HS-27A (cell line): Measurements from ENCODE around the gene TCF20.

Experiments used
- DNase-seq: peaks from one replicate; pipeline ENCODE4 v3.0.0-alpha.2; 2012; ENCODE audit warnings: low read depth, missing footprints

The TCF20 gene

DNA sequence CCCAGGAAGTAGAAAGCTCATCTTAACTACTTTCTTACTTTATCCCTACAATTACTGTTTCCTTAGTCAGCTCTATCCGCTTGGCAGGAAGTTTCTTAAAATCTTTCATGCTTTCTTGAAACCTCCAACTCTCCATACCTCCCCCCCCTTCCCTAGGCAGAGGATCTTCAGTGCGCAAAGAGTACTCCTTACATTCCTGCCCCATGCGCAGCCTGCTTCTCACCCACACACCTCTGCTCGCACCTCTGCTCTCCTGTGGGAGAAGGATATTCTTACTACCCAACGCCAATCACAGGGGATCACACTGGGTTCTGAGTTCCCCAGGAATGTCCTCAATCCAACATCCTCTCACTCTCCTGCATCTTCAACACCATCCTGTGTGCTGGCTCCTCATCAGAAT, 12.3 kb downstream of the TCF20 start:
- no peak for DNase-seq

DNA sequence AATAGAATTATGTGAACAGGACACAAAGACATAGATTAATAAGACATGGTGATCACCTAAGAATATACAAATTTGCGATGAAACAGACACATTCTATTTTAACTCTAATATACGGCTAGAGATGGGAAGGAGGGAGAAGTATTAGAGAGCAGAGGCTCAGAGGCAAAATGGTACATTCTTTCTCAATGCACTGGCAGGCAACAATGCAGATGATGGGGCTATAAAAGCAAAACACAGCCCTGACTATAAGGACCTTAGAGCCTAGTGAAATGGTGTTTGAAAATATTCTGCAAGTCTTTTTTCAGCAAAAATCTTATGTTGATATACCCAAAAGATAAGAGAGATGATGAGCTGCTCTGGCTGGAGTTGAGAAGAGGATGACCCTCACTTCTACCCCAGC, 13.1 kb downstream of the TCF20 start:
- no peak for DNase-seq

DNA sequence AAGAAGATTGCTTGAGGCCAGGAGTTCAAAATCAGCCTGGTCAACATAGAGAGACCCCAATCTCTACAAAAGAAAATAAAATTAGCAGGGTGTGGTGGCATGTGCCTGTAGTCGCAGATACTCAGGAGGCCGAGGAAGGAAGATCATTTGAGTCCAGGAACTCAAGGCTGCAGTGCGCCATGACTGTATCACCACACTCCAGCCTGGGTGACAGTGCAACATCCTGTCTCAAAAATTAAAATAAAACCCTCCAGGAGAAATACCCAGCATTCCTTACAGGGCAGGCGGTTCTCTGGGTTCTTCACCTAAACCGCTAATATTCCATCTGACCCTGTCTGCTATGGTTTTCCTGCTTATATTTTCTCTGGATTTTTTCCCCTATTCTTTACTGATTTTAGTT, 13.5 kb downstream of the TCF20 start:
- DNase-seq = no peak

GRCh38 chr22:42256220-42256619, 14.2 kb downstream of the TCF20 start:
- DNase-seq = no peak

- DNase-seq = no peak
Observed at GRCh38 chr22:42249831-42250230, 20.6 kb downstream of the TCF20 start.

DNA sequence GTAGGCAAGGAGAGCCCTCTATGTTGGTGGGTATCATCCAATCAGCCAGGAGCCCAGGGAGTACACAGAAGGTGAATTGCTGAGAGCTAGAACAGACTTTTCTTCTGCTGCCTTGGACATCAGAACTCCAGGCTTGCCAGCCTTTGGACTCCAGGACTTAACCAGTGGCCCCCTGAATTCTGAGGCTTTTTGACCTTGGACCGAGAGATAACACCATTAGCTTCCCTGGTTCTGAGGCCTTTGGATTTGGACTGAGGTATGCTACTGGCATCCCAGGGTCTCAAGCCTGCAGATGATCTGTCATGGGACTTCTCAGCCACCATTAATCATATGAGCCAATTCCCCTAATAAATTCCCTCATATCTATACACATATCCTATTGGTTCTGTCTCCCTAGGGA, 21.5 kb downstream of the TCF20 start:
- no peak for DNase-seq

DNA sequence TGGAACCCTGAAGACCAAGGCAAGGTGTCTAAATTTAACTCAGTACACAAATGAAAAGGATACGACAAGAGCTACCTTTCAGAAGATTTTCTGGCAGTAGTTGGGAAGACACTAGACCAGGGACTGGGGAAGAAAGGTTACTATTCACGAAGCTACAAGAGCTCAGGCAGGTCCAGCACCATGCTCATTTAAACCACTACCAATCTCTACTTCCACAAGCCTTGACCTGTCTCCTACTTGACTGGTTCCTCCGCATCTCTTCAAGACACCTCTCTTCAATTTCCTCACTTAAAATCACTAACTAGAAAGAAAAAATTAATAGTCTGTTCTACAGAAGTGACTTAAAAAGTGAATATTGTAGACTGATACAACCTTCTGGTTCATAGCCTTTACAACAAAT, 22.9 kb downstream of the TCF20 start:
- no peak for DNase-seq

DNA sequence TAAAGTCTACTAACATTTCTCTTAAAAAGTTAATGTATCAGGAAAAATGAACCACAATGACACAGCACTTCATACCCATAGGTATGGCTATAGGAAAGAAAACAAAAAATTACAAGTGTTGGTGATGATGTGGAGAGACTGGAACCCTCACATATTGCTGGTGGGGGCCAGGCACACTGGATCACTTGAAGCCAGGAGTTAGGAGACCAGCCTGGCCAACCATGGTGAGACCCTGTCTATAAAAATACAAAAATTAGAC, 26.7 kb downstream of the TCF20 start:
- no peak for DNase-seq

DNA sequence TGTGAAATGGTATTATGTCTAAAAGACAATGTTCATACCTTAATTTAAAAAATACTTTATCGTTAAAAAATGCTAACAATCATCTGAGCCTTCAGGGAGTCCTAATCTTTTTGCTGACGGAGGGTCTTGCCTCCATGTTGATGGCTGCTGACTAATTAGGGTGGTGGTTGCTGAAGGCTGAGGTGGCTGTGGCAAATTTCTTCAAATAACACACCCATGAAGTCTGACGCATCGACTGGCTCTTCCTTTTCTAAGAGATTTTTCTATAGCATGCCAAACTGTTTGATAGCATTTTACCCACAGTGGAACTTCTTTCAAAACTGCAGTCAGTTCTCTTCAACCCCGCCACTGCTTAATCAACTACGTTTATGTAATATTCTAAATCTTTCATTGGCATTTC, 33.6 kb downstream of the TCF20 start:
- DNase-seq = no peak

DNA sequence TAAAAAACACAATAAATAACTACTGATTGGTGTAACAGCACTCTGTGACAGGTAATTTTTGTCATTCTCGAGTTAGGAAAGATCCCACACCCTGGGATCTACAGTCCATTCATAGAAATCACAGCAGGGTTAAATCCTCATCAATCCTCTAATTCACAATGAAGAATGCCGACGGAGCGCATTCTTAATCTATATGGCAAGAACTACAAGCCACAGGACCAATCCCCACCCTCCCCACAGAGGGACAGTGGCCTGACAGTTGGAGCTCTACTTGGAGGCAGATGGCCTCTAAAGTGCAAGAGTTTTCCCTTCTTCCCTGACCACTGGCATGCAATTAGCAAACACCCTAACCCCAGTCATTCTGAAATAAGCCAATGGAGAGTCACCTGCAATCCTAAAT, 34.2 kb downstream of the TCF20 start:
- no peak for DNase-seq

DNA sequence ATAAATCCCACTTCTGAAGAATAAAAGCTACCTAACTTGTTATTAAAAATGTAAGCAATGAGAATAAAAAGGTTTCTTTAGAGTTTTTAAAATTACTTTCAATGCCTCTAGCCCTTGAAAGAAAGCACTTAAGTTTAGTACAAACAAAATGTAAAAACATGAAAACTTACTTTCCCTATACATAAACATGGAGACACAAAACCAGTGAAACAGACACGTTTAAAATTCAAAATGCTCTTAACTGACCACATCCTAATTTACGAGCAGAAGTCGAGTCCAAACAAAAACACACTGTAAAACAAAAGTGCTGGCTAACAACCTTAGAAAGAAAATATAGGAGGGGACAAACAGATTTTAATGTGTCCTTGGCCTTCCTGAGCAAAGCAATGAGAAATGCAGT, 36.6 kb downstream of the TCF20 start:
- DNase-seq = no peak

- no peak for DNase-seq
Observed at GRCh38 chr22:42231929-42232328, 38.5 kb downstream of the TCF20 start.

DNA sequence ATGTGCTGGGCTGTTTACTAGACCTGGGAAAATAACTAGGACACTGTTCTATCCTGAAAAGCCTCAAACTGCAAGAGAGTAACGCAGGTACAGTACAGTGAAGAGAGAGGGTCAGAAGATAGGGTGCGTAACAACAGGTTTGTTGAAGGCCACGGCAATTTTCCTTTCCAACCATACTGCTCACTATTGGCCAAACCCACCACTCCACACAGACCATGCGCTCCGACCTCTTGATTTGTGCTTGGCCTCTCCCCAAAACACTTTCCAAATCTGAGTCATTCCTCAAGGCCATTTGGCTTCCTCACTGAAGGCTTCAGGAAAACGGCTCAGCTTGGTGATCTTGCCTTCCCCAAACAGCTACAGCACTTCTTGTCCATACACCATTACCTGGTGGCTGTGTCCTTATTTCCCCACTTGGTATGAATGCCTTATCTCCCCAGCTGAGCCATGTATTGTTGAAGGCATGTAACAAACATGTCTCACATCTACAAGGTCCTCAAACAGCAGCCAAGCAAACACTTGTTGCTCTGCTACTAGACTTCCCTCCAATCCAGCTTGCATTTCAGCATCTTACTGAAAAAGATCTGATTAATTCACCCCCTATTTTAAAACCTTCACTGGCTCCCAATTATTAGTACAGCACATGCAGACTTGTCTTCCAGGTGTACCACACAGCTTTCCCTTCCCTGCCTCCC, 40.9 kb downstream of the TCF20 start:
- DNase-seq = no peak

GRCh38 chr22:42228483-42228882, 42.0 kb downstream of the TCF20 start:
- DNase-seq = no peak

DNA sequence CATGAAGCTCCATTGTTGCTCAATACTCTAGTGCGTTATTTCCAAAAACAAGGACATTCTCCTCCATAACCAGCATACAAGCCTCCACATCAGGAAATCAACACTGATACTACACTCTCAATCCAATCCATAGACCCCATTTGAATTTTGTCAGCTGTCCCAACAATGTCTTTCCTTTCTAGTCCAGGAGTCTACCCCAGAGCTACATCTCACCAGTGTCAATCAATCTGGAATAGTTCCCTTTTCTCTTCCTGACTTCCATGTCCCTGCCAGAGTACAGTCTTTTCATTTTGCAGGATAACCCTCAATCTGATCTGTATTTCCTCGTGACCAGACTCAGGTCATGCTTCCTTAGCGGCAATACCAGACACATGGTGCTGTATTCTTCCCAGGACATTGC, 43.0 kb downstream of the TCF20 start:
- DNase-seq = no peak

DNA sequence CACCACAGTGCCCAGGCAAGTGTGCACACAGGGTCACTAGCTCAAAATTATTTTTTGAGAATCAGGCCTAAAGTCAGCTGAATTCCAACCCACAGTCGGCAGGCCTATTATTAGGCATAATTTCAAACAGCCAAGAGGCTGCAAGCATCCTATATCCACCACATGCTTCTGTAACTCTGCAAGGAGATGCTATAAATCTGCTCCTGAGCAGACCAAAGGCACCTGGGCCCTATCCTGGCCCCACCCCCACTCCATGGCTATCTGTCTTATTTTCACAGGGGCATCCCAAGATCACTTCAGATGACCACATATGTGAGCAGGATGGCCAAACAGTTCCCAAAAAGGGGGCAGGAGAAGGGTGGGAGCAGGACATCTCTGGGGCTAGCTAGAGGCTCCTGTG, 44.6 kb downstream of the TCF20 start:
- no peak for DNase-seq

DNA sequence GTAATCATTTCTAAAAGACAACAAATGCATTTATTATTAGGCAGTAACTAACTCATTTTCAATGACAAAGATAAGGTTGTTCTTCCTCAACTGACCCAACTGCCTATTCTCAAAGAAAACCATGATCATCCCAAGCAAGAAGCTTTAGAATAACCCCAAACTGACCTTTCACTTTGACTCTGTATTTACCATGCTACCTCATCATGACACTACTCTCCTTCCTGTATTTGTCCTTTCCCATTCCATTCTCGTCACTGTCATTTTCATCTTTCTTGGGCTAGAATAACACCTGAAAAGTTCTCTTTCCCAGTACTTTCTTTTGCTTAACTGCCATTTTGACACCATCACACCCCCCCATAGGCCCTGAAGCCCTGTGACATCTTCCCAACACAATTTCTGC, 48.3 kb downstream of the TCF20 start:
- DNase-seq = no peak
